Stimulated activated CD8-positive, alpha-beta memory T cell treated with anti-CD3 and anti-CD28 coated beads, Interleukin-15, amount 100 ng/mL, for 4 hours (primary cell): ENCODE results near the gene IL18BP.

Experiments used
- DNase-seq, 2 donors: peaks; one replicate each; pipeline ENCODE4 v3.0.0-alpha.2; 2020; ENCODE audit warnings: low read depth in 2 of 2

IL18BP gene

DNA sequence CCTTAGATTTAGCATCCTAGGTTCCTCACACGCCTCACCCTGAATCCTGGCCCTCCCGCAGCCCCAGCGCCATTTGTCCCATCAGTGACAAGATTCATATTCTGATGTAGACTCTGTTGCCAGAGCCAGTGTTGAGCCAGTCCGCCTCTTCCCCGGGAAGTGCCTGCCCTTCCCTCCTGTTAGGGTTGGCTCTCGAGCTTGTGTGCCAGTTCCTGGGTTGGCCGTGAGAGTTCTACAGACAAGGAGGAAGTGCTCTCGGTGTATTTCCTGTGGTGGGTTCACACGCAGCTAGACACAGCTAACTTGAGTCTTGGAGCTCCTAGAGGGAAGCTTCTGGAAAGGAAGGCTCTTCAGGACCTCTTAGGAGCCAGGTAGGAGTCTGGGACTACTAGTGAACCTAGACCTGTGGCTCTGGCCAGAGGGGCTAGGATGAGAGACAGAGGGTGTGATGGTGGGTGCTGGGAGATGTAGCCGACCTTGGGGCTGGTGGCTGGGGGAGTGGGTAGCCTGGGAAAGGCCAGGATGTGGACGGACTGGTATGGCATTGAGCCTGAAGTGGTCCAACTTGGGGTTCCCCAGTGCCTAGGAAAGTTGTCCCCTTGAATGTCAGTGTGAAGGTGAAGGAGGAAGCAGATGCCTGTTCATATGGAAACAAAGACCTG lies at the start of gene IL18BP:
TSS of gene IL18BP (plus strand) at position 261 of the 662 bp plus-strand sequence. CDS start 1,076 bp downstream, outside the sequence.
- DNase-seq: no peak

DNA sequence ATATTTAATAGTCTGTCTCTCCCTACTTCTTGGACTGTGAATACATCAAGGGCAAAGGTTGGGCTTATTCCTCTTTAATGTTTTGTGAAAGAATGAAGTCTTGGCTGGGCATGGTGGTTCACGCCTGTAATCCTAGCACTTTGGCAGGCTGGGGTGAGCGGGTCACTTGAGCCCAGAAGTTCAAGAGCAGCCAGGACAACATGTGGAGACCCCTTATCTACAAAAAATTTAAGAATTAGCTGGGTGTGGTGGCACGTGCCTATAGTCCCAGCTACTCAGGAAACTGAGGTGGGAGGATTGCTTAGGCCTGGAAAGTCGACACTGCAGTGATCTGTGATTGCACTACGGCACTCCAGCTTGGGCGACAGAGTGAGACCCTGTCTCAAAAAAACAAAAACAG lies 49.7 kb upstream of the IL18BP start:
- DNase-seq: no peak

DNA sequence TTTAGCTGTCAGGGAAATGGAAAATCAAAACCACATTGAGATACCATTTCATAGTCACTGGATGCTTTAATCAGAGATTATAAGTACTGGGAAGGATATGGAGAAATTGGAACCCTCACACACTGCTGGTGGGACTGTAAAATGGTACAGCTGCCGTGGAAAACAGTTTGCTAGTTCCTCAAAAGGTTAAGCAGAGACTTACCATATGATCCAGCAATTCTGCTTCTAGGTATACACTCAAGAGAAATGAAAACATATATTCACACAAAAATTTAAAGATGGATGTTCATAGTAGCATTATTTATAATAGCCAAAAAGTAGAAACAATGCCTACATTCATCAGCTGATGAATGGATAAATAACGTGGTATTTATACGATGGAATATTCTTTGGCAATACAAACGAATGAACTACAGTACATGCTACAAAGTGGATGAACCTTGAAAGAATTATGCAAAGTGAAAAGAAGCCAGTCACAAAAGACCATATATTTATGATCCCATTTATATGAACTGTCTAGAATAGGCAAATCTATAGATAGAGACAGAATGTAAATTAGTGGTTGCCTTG lies 46.9 kb upstream of the IL18BP start:
- no peak for DNase-seq

DNA sequence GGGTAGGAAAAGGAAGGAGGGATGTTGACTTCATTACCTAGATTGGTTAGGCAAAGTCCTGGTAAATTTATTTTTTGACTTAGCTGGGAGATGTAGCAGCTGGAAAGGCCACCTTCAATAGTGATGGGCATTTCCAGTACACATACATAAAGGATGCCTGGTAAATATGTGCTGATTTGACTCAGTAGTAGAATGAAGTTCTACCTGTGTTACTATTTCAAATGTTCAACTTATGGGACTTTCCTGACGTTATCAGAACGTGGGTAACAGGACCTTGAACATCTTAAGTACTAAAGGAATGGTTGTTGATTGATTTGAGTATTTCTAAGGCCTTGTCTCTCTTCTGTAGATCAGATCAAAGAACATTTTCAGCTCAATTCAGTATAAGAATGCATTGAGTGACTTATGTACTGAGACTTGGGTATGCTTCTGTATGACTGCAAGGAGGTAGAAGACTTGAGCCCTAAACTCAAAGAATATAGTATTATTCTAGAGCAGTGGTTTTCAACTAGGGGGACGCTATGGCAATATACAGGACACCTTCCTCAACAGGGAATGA lies 42.7 kb upstream of the IL18BP start:
- DNase-seq: no peak

DNA sequence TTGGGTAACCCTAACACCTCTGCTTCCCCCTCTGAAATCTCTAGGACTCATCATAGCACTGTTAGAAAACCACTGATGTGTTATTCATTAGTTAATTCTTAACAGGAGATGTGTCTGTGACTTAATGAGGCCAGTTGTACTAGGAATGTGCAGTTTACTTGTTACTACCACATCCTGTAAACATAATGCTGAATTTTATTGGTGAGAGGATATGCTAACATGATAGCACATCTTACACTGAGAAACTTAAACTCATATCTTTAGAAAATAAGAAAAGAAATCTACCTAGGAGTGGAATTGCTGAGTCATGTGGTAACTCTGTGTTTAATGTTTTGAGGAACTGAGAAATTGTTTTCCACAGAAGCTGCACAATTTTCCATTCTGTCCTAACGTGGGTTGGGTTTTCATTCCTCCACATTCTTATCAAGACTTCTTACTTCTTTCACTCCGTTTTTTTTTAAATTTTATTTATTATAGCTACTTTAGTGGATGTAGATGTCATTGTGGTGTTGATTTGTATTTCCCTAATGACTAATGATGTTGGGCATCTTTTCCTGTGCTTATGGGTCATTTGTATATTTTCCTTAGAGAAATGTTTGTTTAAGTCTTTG lies 36.2 kb upstream of the IL18BP start:
- DNase-seq: no peak

DNA sequence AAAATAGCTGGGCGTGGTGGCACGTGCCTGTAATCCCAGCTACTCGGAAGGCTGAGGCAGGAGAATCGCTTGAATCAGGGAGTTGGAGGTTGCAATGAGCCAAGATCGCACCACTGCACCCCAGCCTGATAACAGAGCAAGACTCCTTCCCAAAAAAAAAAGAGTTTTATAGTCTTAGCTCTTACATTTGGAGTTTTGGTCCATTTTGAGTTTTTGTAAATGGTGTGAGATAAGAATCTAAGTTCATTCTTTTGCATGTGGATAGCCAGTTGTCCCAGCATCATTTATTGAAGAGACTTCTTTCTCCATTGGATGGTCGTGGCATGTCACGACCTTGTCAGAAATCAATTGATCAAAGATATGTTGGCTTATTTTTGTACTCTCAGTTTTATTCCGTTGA lies 35.2 kb upstream of the IL18BP start:
- no peak for DNase-seq

DNA sequence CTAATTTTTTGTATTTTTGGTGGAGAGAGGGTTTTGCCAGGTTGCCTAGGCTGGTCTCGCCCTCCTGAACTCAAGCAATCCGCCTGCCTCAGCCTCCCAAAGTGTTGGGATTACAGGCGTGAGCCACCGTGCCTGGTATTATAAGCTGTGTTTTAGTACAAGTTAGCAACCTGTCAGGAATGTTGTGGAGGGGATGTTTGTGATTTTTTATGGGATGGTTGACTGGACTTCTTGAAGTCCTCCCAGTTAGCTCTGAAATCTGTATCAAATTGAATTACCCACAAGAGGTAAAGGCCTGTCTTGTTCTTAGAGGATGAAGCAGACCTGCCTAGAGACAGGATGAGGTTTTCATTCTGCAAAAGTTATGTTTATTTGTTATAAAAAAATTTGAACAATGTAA lies 34.1 kb upstream of the IL18BP start:
- DNase-seq: no peak

DNA sequence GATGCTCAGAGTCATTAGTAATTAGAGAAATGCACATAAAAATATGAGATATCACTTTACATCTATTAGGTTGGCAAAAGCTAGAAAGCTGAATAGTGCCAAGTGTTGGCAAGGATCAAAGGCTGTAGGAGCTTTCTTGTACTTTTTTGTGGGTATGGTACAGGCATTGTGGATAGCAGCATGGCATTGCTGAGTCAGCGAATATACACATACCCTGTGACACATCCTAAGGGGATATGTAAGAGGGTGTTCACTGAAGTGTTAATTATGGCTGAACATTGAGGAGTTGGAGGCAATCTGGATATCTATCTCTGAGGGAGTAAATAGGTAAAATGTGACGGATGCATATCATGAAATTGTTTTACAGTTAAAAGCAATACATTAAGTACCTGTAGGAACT lies 27.0 kb upstream of the IL18BP start:
- DNase-seq: no peak

DNA sequence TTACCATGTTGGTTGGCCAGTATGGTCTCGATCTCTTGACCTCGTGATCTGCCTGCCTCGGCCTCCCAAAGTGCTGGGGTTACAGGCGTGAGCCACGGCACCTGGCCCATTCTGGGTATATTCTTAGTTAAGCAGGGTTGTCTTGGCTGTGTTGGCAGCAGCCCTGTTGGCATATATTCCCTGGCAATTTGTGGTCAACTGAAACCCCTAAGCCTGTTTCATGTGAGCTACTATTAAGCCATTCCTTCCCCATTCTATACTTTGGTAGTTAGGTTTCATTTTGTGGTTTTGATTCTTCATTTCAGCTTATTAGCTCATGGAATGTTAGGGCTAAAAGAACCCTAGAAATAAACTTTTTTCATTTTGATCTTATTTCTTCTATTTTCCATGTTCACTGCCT lies 22.2 kb upstream of the IL18BP start:
- no peak for DNase-seq

DNA sequence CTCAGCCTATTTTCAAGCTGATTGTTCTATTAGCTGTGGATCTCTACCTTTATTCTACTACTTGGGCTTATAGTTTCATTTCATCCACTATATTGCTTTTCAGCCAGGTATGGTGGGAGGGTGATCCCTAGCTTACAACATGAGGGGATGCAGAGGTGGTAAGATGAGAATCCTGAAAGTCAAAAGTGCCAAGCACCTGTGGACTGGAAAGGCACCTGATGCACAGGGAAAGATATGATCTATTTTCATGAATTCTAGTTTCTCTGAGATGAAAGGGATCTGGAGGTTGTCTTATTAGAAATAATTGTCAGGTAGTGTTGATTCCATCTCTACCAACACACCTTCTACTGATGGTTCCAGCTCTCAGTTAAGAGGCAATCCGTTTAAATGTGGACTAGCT lies 21.6 kb upstream of the IL18BP start:
- no peak for DNase-seq

DNA sequence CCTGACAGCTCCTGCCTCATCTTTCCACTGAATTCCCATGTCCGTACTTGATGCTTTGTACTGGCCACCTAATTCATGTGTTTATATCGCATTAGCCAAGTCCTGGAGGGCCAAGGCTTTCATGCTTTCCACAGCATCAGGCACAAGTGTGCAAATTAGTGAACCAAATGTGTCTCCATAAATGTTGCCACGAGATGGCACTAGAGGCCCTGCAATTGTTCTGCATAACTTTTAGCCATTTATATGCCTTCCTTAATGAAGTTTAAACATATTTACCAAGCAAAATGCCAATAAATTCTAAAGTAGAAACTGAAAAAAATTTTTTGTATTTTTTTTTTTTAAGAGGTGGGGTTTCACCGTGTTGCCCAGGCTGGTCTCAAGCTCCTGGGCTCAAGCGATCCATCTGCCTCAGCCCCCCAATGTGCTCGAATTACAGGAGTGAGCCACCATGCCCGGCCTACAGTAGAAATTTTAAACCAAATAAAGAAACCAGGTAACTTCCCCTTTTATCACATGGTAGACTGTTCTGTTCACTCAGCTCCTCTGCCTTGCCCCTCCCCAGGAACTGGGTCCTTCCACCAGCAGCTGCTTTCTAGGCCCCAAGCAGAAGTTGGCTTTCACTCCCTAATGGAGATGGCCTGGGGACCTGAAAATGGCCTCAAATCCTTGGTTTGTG lies 20.8 kb upstream of the IL18BP start:
- DNase-seq: no peak

DNA sequence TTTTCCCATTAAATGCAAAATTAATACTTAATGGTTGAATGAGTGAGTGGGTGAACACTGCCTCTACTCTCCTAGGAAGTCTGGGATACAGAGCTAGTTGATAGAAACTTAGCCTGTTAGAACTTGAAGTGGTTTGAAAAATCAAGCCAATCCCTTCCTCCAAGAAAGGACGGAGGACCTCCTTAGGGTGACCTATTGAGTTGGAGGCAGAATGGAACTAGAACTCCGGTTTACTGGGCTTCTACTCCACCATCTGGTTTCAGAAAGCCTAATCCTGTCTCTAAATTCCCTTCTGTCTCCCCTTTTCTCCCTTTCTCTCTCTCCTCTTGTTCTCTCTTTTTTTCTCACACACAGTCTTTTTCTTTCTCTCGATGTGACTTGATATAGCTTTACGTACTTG lies 19.6 kb upstream of the IL18BP start:
- no peak for DNase-seq

DNA sequence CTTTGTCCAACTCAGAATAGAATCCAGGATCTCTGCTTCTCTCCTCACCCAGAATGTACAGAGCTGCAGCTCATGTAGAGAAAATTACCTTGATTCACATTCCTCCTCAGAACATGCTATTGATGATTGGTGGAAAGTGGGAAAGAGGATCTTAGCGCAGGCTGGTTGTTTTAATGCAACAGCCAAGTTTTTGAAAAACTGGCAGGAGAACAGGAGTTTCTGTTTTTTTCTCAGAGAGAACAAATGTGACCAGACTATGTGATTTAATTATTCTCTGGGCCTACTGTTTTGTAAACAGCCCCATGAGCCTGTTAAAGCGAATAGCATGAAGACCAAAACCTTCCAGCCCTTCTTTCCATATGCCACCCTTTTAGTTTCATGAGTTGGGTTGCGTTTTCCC lies 19.1 kb upstream of the IL18BP start:
- no peak for DNase-seq

DNA sequence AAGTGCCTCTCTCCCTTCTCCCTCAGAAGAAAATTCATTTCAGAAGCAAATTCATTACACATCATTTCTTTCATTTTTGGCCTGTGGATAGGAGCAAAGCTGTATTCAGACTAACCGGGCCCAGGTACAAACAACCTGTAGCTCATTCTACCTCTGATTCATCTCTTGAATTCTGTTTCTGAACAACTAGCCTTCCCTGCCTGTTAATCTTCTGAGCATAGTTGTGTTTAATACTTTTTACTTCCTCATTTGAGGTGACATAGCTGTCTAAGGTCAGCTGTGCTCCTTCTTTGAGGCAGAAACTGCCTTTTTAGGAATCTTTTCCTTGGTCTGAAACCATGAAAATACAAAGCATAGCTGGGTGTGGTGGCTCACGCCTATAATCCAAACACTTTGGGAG lies 12.6 kb upstream of the IL18BP start:
- DNase-seq: no peak

DNA sequence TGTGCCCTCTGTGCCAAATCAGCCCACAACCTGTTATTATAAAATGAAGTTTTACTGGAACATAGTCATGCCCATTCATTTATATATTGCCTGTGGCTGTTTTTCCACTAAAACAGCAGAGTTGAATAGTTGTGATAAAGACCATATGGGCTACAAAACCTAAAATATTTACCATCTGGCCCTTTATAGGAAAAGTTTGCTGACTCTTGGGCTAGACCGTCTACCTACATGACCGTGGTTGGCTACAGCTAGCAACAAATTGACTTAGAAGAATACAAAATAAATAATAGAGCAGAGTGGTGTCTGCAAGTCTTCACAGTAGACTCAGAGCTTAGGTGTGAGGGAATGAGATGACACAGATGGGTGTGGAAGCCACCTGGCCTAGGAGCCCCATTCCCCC lies 11.2 kb upstream of the IL18BP start:
- no peak for DNase-seq

DNA sequence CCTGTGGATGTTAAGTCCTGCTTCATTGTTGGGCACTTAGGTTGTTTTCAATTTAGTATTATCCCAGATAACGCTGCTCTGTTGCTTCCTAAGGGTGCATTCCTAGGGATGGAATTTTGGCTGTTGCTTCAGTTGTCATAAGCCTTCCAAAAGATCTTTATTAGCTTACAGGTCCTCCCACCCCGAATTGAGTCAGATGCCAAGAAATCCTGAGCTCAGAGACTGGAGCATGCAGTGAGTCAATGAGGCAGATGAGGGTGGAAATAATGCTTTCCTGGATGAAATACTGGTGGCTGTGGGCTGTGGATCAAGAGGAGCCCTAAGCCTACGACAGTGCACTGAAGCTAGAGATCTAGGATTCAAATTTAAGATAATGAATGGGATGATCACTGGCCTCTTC lies 10.7 kb upstream of the IL18BP start:
- DNase-seq: no peak

DNA sequence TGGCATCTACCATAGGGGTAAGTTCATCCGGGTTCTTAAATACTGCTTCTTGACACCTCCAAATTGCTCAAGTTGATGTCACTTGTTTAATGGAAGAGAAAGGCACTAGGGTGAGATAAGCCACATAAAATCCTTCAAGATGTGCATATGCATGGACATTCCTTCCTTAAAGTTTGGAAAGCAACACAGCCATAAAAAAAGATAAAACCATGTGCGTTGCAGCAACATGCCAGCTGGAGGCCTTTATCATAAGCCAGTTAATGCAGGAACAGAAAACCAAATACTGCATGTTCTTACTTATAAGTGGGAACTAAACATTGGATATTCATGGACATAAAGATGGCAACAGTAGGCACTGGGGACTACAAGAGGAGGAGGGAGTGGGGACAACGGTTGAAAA lies 8.0 kb upstream of the IL18BP start:
- DNase-seq: no peak

DNA sequence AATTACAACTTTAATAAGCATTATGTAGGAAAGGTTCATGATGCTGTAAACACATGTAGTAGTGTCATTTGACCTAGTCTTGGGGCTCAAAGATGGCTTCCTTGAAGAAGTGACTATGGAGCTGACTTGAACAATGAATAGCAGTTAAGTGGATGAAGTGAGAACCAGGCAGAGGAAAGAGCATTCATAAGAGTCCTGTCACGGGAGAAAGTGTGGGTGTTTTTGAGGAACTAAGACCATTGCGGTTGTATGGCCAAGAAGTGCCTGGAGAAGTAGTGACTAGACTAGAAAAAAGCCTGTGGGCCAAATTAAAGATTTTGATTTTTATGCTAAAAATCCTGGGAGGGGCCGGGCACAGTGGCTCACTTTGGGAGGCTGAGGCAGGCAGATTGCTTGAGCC lies 7.2 kb upstream of the IL18BP start:
- DNase-seq: no peak

DNA sequence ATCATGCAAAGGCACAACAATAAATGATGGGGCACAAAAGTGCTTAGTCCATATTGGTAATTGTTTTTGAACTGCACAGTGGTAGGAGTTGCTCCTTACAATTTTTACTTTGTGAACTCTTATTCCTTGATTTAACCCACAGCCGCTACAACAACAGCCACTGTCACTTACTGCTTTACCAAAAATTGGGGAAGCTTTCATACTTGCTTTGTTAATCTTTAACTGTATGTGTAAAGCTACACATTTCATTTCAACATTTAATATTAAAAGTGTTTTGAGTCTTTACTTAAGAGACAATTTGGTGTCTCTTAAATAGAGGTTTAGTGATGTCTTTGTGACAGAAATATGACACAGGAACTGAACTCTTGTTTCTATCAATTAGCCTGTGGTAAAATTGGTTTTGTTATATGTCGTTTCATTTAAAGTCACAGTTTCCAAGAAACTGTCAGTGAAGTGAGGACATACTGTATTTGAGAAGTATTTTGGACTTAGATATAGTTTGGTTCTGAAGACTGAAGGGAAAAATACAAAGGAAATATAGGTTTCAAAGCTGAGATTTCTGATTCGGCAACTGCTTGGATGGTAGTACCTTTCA lies 6.5 kb upstream of the IL18BP start:
- no peak for DNase-seq

DNA sequence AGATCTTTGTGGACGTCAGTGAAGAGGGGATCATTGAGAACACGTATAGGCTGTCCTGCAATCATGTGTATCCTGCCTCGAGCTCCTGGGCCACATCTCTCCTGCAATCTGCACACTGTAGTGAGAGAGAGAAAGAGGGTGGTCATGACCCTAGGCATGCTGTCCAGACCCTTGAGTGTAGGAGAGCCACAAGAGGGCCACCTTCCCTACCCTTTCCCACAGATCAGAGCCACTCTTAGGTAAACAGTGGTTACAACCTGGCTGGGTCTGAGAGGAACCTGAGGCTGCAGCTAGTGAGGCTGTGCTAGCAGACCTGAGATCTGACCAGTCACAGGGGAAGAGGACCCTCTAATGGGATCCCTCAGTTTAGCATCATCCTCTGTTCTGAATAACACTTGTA lies 3.9 kb upstream of the IL18BP start:
- DNase-seq: no peak

DNA sequence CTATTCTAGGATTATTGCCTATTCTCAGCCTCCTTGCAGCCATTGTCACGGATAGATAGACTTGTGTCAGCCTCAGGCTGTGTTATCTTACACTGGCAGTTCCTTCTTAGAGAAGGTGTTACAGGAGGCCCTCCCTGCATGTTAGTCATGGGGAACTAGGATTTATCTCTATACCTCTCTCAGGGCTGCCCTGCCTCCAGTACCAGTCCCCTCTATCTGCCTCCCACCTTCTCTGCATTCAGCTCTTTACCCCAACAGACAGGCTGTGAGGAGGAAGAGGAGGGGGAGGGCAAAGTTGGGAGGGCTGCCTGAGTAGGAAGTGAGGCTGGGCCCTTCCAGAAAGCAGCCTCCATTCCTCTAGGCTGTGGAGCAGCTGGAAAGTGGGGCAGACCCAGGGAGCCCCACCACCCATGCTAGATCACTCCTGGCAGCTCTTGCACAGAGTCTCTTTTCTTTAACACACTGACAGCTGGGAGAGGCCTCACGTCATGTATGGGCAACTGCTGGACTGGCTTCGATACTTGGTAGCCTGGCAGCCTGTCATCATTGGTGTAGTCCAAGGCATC lies 2.9 kb upstream of the IL18BP start:
- no peak for DNase-seq

DNA sequence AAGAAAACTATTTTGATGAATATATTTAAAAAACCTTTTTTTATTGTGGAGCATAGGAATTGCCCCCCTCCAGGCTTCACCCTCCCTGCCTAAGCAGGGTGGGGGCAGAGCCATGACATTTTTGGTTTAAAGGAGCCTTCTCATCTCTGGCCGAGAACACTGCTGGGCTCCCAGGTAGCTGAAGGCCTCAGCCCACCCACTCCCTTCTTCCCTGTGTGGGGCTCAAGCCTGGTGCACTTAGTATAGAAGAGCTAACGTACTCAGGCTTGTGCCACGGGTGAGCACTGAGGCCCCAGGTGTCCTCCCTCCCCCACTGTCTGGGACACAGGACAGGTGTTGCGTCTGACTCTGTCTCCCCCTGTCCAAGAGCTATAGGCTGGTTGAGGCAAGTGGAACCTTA lies 2.2 kb upstream of the IL18BP start:
- no peak for DNase-seq
